H9 (cell line): ENCODE results near the gene ROR1. TPM values are rescaled to one million over a fixed set of nuclear protein-coding genes. Genes with fewer than 3 reads are reported as not detected.

ENCODE experiments used
- DNase-seq: peaks from one replicate; pipeline ENCODE4 v3.0.0-alpha.2; 2017
- H2AFZ ChIP-seq: one replicate; pipeline ENCODE4 v1.6.1; 2013; ENCODE audit warnings: mild to moderate bottlenecking, low read length, control low read depth, moderate library complexity
- H2AK5ac ChIP-seq: 2 replicates; pipeline ENCODE4 v1.6.1; 2013; ENCODE audit warnings: low read length, control low read depth, mixed read lengths; ENCODE audit not compliant: insufficient read length
- H2BK120ac ChIP-seq: one replicate; pipeline ENCODE4 v1.6.1; 2013; ENCODE audit warnings: low read depth, mild to moderate bottlenecking, low read length, control low read depth, inconsistent platforms; ENCODE audit not compliant: poor library complexity, severe bottlenecking
- H2BK12ac ChIP-seq: 2 replicates; pipeline ENCODE4 v1.6.1; 2013; ENCODE audit warnings: low read length, control low read depth, mixed read lengths, low read depth; ENCODE audit not compliant: insufficient read length
- H2BK15ac ChIP-seq: 2 replicates; pipeline ENCODE4 v1.6.1; 2013; ENCODE audit warnings: low read depth, low read length, control low read depth
- H2BK20ac ChIP-seq: one replicate; pipeline ENCODE4 v1.6.1; 2013; ENCODE audit warnings: low read depth, mild to moderate bottlenecking, low read length, control low read depth, inconsistent platforms; ENCODE audit not compliant: poor library complexity, severe bottlenecking
- H2BK5ac ChIP-seq: 2 replicates; pipeline ENCODE4 v1.6.1; 2013; ENCODE audit warnings: low read length, control low read depth, mixed read lengths; ENCODE audit not compliant: insufficient read length
- H3K14ac ChIP-seq: 2 replicates; pipeline ENCODE4 v1.6.1; 2013; ENCODE audit warnings: low read length, control low read depth; ENCODE audit not compliant: insufficient read depth
- H3K18ac ChIP-seq: 2 replicates; pipeline ENCODE4 v1.6.1; 2013; ENCODE audit warnings: low read depth, mild to moderate bottlenecking, mixed read lengths, low read length, control low read depth; ENCODE audit not compliant: insufficient read length
- H3K23ac ChIP-seq: 2 replicates; pipeline ENCODE4 v1.6.1; 2013; ENCODE audit warnings: low read length, control low read depth, mixed read lengths, low read depth; ENCODE audit not compliant: insufficient read length
- H3K23me2 ChIP-seq: 2 replicates; pipeline ENCODE4 v1.6.1; 2013; ENCODE audit warnings: low read depth, mild to moderate bottlenecking, mixed read lengths, low read length, control low read depth; ENCODE audit not compliant: insufficient read length, poor library complexity, severe bottlenecking
- H3K27ac ChIP-seq: 2 replicates; pipeline ENCODE4 v1.5.1; 2013; ENCODE audit warnings: low read length, control low read depth, mixed read lengths, low read depth; ENCODE audit not compliant: insufficient read length
- H3K27me3 ChIP-seq: 2 replicates; pipeline ENCODE4 v1.6.1; 2013; ENCODE audit warnings: low read length, control low read depth, inconsistent platforms; ENCODE audit not compliant: insufficient read depth
- H3K4ac ChIP-seq: 2 replicates; pipeline ENCODE4 v1.6.1; 2013; ENCODE audit warnings: low read depth, mild to moderate bottlenecking, control low read depth, inconsistent platforms, low read length, moderate library complexity
- H3K4me1 ChIP-seq: 2 replicates; pipeline ENCODE4 v1.6.1; 2013; ENCODE audit warnings: low read length, control low read depth, inconsistent platforms; ENCODE audit not compliant: insufficient read depth
- H3K4me2 ChIP-seq: 2 replicates; pipeline ENCODE4 v1.6.1; 2013; ENCODE audit warnings: low read length, control low read depth, mixed read lengths; ENCODE audit not compliant: insufficient read length, insufficient read depth
- H3K56ac ChIP-seq: 2 replicates; pipeline ENCODE4 v1.6.1; 2013; ENCODE audit warnings: low read depth, mild to moderate bottlenecking, mixed read lengths, low read length, control low read depth; ENCODE audit not compliant: insufficient read length
- H3K79me1 ChIP-seq: 2 replicates; pipeline ENCODE4 v1.6.1; 2013; ENCODE audit warnings: low read depth, mild to moderate bottlenecking, moderate library complexity, low read length, control low read depth, inconsistent platforms; ENCODE audit not compliant: insufficient read depth, poor library complexity, severe bottlenecking
- H3K79me2 ChIP-seq: 2 replicates; pipeline ENCODE4 v1.6.1; 2013; ENCODE audit warnings: low read length, control low read depth, inconsistent platforms; ENCODE audit not compliant: insufficient read depth
- H3K9ac ChIP-seq: 2 replicates; pipeline ENCODE4 v1.6.1; 2013; ENCODE audit warnings: low read length, control low read depth, mixed read lengths; ENCODE audit not compliant: insufficient read length; ENCODE audit errors: extremely low read depth
- H3K9me3 ChIP-seq: one replicate; pipeline ENCODE4 v1.6.1; 2013; ENCODE audit warnings: low read depth, low read length, inconsistent platforms; ENCODE audit not compliant: control insufficient read depth
- H3T11ph ChIP-seq: one replicate; pipeline ENCODE4 v1.6.1; 2013; ENCODE audit warnings: mild to moderate bottlenecking, low read length, control low read depth, inconsistent platforms
- H4K20me1 ChIP-seq: one replicate; pipeline ENCODE4 v1.6.1; 2013; ENCODE audit not compliant: control insufficient read depth, insufficient read length, insufficient read depth
- H4K5ac ChIP-seq: 2 replicates; pipeline ENCODE4 v1.6.1; 2013; ENCODE audit warnings: low read depth, mild to moderate bottlenecking, mixed read lengths, low read length, control low read depth; ENCODE audit not compliant: insufficient read length
- H4K8ac ChIP-seq: replicated peaks from 2 replicates; pipeline ENCODE4 v1.6.1; 2013; ENCODE audit warnings: low read length, control low read depth, mixed read lengths, low read depth; ENCODE audit not compliant: insufficient read length
- H4K91ac ChIP-seq: 2 replicates; pipeline ENCODE4 v1.6.1; 2013; ENCODE audit warnings: low read depth, mild to moderate bottlenecking, moderate library complexity, mixed read lengths, low read length, control low read depth; ENCODE audit not compliant: insufficient read length
- H3K27ac Mint-ChIP-seq, 3 experiments: 2 replicates in 2 of 3; 3 replicates in 1 of 3; pipeline ENCODE4 v1.8.0; 2020 to 2021; ENCODE audit warnings: mixed read lengths in 3 of 3, mild to moderate bottlenecking in 1 of 3, moderate library complexity in 1 of 3
- H3K27me3 Mint-ChIP-seq: 2 replicates; pipeline ENCODE4 v1.8.0; 2021; ENCODE audit warnings: low read depth, mild to moderate bottlenecking, moderate library complexity, mixed read lengths
- H3K36me3 Mint-ChIP-seq, 3 experiments: 2 replicates in 2 of 3; 3 replicates in 1 of 3; pipeline ENCODE4 v1.8.0; 2020 to 2021; ENCODE audit warnings: low read depth in 3 of 3, mixed read lengths in 3 of 3; ENCODE audit not compliant: insufficient read depth in 1 of 3
- H3K4me1 Mint-ChIP-seq, 2 experiments: 2 replicates each; pipeline ENCODE4 v1.8.0; 2020; ENCODE audit warnings: mixed read lengths in 2 of 2
- H3K4me3 Mint-ChIP-seq, 2 experiments: 2 replicates in 1 of 2; 3 replicates in 1 of 2; pipeline ENCODE4 v1.8.0; 2020 to 2021; ENCODE audit warnings: mild to moderate bottlenecking in 2 of 2, mixed read lengths in 2 of 2, moderate library complexity in 1 of 2
- H3K9me3 Mint-ChIP-seq, 2 experiments: 2 replicates in 1 of 2; 3 replicates in 1 of 2; pipeline ENCODE4 v1.8.0; 2020; ENCODE audit warnings: mild to moderate bottlenecking in 2 of 2, mixed read lengths in 2 of 2, moderate library complexity in 1 of 2
- CTCF ChIP-seq: fragments of 200-600 bp; sonication (generic); conservative IDR thresholded peaks from 3 replicates; pipeline ENCODE4 v1.8.0; 2021; ENCODE audit warnings: antibody characterized with exemption, mild to moderate bottlenecking
- WGBS: extraction: QIAGEN DNeasy Blood & Tissue Kit; methylation state at CpG from one replicate; pipeline ENCODE4 v1.1.7; 2013; ENCODE audit warnings: missing lambda C conversion rate, low lambda C conversion rate, mixed read lengths; ENCODE audit not compliant: insufficient read length; ENCODE audit errors: extremely low coverage; 5-methylcytosine and 5-hydroxymethylcytosine counted together
- total RNA-seq: library from RNA; stranded (reverse); gene quantifications from 2 replicates; pipeline ENCODE4 v1.2.1, GENCODE V29; 2021

Gene ROR1
- total RNA-seq, 1 experiment from 2014 or later: 75.9 TPM

- Histone ChIP-seq H4K8ac (no peak overlapping the region), H4K20me1 (no peaks in the 10 kb centered on the region), H3K9me3 (no peaks in the 10 kb centered on the region), H2BK12ac (no peak overlapping the region), H3K14ac (no peak overlapping the region), H3K18ac (no peak overlapping the region), H3K4me2 (no peak overlapping the region), H2BK15ac (no peak overlapping the region), H3K27me3 (no peaks in the 10 kb centered on the region), H3K27ac (no peak overlapping the region), H3K23me2 (no peaks in the 10 kb centered on the region), H2BK120ac (no peak overlapping the region), H3T11ph (no peak overlapping the region), H3K79me2 (no peaks in the 10 kb centered on the region; the same call in 1 of the 2 replicates), H4K91ac (no peak overlapping the region), H3K4ac (no peak overlapping the region), H2AFZ (no peak overlapping the region), H3K4me1 (peaks cover 4% of the 10 kb centered on the region), H4K5ac (no peak overlapping the region), H3K23ac (no peak overlapping the region), H2BK20ac (no peak overlapping the region), H2AK5ac (no peak overlapping the region), H3K79me1 (peaks cover 4% of the 10 kb centered on the region), H3K56ac (no peak overlapping the region), H3K9ac (no peak overlapping the region), H2BK5ac (no peak overlapping the region)
- Mint-ChIP-seq H3K4me1 (peaks cover 16 to 36% of the 10 kb centered on the region in 2 experiments), H3K27me3 (no peaks in the 10 kb centered on the region), H3K27ac (no peak overlapping the region), H3K9me3 (no peaks in the 10 kb centered on the region), H3K4me3 (no peak overlapping the region), H3K36me3 (no peaks in the 10 kb centered on the region; a peak in 2 of 7 replicates)
- DNase-seq: no peak
- no CpG with 5 or more reads among the region's 2 CpGs for WGBS
- no peak for TF ChIP-seq CTCF
These were observed 166.6 kb downstream of the ROR1 start for GRCh38 chr1:63940440-63940839.
